ENCODE data around the gene MFF. TPM values are rescaled to one million over a fixed set of nuclear protein-coding genes. Genes with fewer than 3 reads are reported as not detected.
"Not testable (repeated sequence)": the region's sequence is repeated elsewhere in the genome, so short reads cannot be mapped to it uniquely, and the experiment has no call there.

MFF gene
- total RNA-seq, 6 donors from 2014 or later, result 47.6 to 103 (median 74.5) TPM

- ATAC-seq (ENCODE audit: low FRiP score in 2 of 2), result no peak
- peaks cover 0 to 38% (median 4%) of the 10 kb centered on the region in 4 donors for H3K36me3 ChIP-seq
- 75 to 91% methylated on average over 2 of the region's 2 CpGs for WGBS, 2 donors
These were observed 23.3 kb downstream of the MFF start for GRCh38 chr2:227348324-227348723.

GRCh38 chr2:227349989-227350612, 25.1 kb downstream of the MFF start:
- H3K36me3 ChIP-seq, result peaks cover 0 to 37% (median 4%) of the 10 kb centered on the region in 4 donors
- no peak for DNase-seq
- no peaks in the 10 kb centered on the region for H3K9me3 ChIP-seq
- no peak for TF ChIP-seq POLR2A (IDR thresholded peaks at IDR 0.05)
- TF ChIP-seq, protein P1, sequence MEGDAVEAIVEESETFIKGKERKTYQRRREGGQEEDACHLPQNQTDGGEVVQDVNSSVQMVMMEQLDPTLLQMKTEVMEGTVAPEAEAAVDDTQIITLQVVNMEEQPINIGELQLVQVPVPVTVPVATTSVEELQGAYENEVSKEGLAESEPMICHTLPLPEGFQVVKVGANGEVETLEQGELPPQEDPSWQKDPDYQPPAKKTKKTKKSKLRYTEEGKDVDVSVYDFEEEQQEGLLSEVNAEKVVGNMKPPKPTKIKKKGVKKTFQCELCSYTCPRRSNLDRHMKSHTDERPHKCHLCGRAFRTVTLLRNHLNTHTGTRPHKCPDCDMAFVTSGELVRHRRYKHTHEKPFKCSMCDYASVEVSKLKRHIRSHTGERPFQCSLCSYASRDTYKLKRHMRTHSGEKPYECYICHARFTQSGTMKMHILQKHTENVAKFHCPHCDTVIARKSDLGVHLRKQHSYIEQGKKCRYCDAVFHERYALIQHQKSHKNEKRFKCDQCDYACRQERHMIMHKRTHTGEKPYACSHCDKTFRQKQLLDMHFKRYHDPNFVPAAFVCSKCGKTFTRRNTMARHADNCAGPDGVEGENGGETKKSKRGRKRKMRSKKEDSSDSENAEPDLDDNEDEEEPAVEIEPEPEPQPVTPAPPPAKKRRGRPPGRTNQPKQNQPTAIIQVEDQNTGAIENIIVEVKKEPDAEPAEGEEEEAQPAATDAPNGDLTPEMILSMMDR (IDR thresholded peaks at IDR 0.05), result no peak
- H3K27me3 ChIP-seq, result no peaks in the 10 kb centered on the region
- 90% methylated on average over 7 of the region's 7 CpGs for WGBS, 2 donors
- no peak overlapping the region for H3K27ac ChIP-seq
- no peak for ATAC-seq (ENCODE audit: low FRiP score in 2 of 2)
- H3K4me3 ChIP-seq, result no peak overlapping the region
- H3K4me1 ChIP-seq, result no peaks in the 10 kb centered on the region

More at GRCh38 chr2:227348324-227348723, 23.3 kb downstream of the MFF start:
- H3K27ac ChIP-seq, result no peak overlapping the region
- H3K27me3 ChIP-seq, result no peaks in the 10 kb centered on the region
- TF ChIP-seq POLR2AphosphoS5 (IDR thresholded peaks at IDR 0.05) (no peak), POLR2A (IDR thresholded peaks at IDR 0.05) (no peak), EP300 (IDR thresholded peaks at IDR 0.05) (no peak)
- TF ChIP-seq, protein P1 (IDR thresholded peaks at IDR 0.05), result no peak
- H3K4me3 ChIP-seq, result no peak overlapping the region
- no peaks in the 10 kb centered on the region for H3K9me3 ChIP-seq
- DNase-seq, result no peak
- H3K4me1 ChIP-seq, result no peaks in the 10 kb centered on the region

DNA sequence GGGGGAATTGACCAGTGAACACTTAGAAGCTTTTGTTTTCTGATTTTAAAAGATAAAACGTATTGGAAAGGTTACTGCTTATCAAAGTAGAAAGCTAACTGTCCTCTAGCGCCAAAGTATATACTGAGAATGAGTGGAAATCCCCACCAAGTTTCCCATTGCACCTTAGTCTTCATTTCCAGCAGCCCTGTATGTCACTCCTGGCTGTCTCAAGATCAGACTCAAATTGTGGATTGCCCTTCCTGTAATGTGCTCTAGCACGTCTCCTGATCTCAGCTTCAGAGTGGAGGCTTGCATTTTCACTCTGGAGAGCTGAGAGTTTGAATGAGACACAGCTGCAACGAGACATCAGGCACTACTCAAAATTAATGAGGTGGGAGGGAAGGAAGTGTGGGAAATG, 26.6 kb downstream of the MFF start:
- no peaks in the 10 kb centered on the region for H3K9me3 ChIP-seq
- WGBS, 2 donors, result 64 to 66% methylated on average over 4 of the region's 4 CpGs
- no peak for ATAC-seq (ENCODE audit: low FRiP score in 2 of 2)
- no peak for DNase-seq
- H3K4me3 ChIP-seq, result no peak overlapping the region
- no peak overlapping the region for H3K27ac ChIP-seq
- H3K4me1 ChIP-seq, result no peaks in the 10 kb centered on the region
- H3K27me3 ChIP-seq, result no peaks in the 10 kb centered on the region
- TF ChIP-seq POLR2A (IDR thresholded peaks at IDR 0.05), result no peak
- TF ChIP-seq POLR2AphosphoS5 (IDR thresholded peaks at IDR 0.05), result no peak
- no peak for TF ChIP-seq EP300 (IDR thresholded peaks at IDR 0.05)
- TF ChIP-seq, protein P1 (IDR thresholded peaks at IDR 0.05), result no peak
- peaks cover 0 to 40% (median 16%) of the 10 kb centered on the region in 4 donors for H3K36me3 ChIP-seq

GRCh38 chr2:227360351-227360750, 35.3 kb downstream of the MFF start:
- no peak for TF ChIP-seq EP300 (IDR thresholded peaks at IDR 0.05)
- no peak for TF ChIP-seq POLR2AphosphoS5 (IDR thresholded peaks at IDR 0.05)
- TF ChIP-seq POLR2A (IDR thresholded peaks at IDR 0.05), result no peak
- TF ChIP-seq, protein P1 (IDR thresholded peaks at IDR 0.05), result no peak
- H3K4me3 ChIP-seq, result no peak overlapping the region
- no peaks in the 10 kb centered on the region for H3K27me3 ChIP-seq
- H3K4me1 ChIP-seq, result no peaks in the 10 kb centered on the region
- peaks cover 0 to 40% (median 21%) of the 10 kb centered on the region in 4 donors for H3K36me3 ChIP-seq
- DNase-seq, result no peak
- ATAC-seq (ENCODE audit: low FRiP score in 2 of 2), result no peak
- no peaks in the 10 kb centered on the region for H3K9me3 ChIP-seq
- H3K27ac ChIP-seq, result no peak overlapping the region
- WGBS, 2 donors, result 83 to 87% methylated on average over 5 of the region's 5 CpGs

GRCh38 chr2:227363756-227364155, 38.7 kb downstream of the MFF start:
- no peak overlapping the region for H3K27ac ChIP-seq
- H3K36me3 ChIP-seq, result peaks cover 0 to 6% (median 0%) of the 10 kb centered on the region in 4 donors
- H3K27me3 ChIP-seq, result no peaks in the 10 kb centered on the region
- TF ChIP-seq, protein P1 (IDR thresholded peaks at IDR 0.05), result peak in 2 of 6 experiments; percentile 27 to 31
- no peak for TF ChIP-seq POLR2AphosphoS5 (IDR thresholded peaks at IDR 0.05)
- 89 to 96% methylated on average over 6 of the region's 6 CpGs for WGBS, 2 donors
- no peak overlapping the region for H3K4me3 ChIP-seq
- DNase-seq, result no peak
- no peak for ATAC-seq (ENCODE audit: low FRiP score in 2 of 2)
- peaks cover 0 to 4% (median 0%) of the 10 kb centered on the region in 4 donors for H3K4me1 ChIP-seq
- H3K9me3 ChIP-seq, result no peaks in the 10 kb centered on the region

DNA sequence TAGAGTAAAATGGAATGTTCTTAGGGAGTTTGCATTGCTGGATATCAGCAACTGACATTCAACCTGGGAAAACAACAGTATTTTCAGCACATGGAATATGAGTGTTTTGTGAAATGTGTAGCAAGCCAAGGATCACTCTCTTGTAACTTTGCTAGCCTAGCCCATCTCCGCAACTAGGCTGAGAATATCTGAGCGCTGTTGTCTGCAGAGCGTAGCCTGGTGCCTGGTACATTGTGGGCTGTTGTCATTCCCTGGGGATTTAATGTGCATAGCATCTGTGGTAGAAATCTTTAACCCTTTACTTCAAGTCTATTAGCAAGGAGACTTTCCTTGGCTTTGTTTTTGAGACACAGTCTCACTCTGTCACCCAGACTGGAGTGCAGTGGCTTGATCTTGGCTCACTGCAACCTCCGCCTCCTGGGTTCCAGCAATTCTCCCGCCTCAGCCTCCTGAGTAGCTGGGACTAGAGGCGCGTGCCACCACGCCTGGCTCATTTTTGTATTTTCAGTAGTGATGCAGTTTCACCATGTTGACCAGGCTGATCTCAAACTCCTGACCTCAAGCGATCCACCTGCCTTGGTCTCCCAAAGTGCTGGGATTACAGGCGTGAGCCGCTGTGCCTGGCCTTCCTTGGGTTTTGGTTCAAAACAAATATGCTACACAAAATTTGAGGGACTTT, 39.7 kb downstream of the MFF start:
- DNase-seq; H3K27me3 ChIP-seq; H3K4me1 ChIP-seq; H3K36me3 ChIP-seq; H3K9me3 ChIP-seq; ATAC-seq (ENCODE audit: low FRiP score in 2 of 2); H3K27ac ChIP-seq; H3K4me3 ChIP-seq: not testable (repeated sequence)
- 92 to 94% methylated on average over 11 of the region's 11 CpGs for WGBS, 2 donors

All from upper lobe of left lung (tissue), 6 donors.